Ovary (tissue), 9 donors: ENCODE measurements around the gene HMBS. TPM values are rescaled to one million over a fixed set of nuclear protein-coding genes. Genes with fewer than 3 reads are reported as not detected.
A peak's percentile ranks its signal among the peaks of the same experiment; 100 is the strongest.

Source experiments
- DNase-seq, 5 donors: peaks; one replicate each; pipeline ENCODE4 v3.0.0-alpha.2; 2019 to 2020
- H3K27ac ChIP-seq, 2 donors: fragments of 200-600 bp; one replicate each; pipeline versions ENCODE4 v1.5.1 to v1.8.0; 2019 to 2022
- H3K27me3 ChIP-seq: fragments of 200-600 bp; one replicate; pipeline ENCODE4 v1.8.0; 2022
- H3K36me3 ChIP-seq: fragments of 200-600 bp; sonication (generic); one replicate; pipeline ENCODE4 v1.5.1; 2019
- H3K4me1 ChIP-seq: one replicate; pipeline ENCODE4 v1.8.1; 2013; ENCODE audit warnings: mild to moderate bottlenecking, moderate library complexity; ENCODE audit not compliant: insufficient read depth
- H3K4me3 ChIP-seq: fragments of 200-600 bp; sonication (generic); one replicate; pipeline ENCODE4 v1.5.1; 2017
- H3K9me3 ChIP-seq, 2 donors: fragments of 200-600 bp in 1 of 2; sonication (generic) in 1 of 2; one replicate each; pipeline versions ENCODE4 v1.5.1 to v1.8.1; 2013 to 2019; ENCODE audit warnings: mild to moderate bottlenecking in 1 of 2, moderate library complexity in 1 of 2
- CTCF ChIP-seq, 3 donors: fragments of 450-650 bp in 2 of 3; fragments of 200-600 bp in 1 of 3; IDR thresholded peaks; one replicate each; pipeline versions ENCODE4 v1.5.1 to v1.8.0; 2016 to 2022; ENCODE audit warnings: antibody characterized with exemption in 3 of 3, mild to moderate bottlenecking in 1 of 3
- EP300 ChIP-seq: sonication (generic); formaldehyde crosslinking; IDR thresholded peaks from one replicate; pipeline ENCODE4 v1.6.1; 2017; ENCODE audit warnings: antibody characterized with exemption
- POLR2A ChIP-seq: fragments of 450-650 bp; IDR thresholded peaks from one replicate; pipeline ENCODE4 v1.6.1; 2017; ENCODE audit warnings: antibody characterized with exemption, mild to moderate bottlenecking, moderate library complexity
- WGBS, 3 donors: extraction: QIAGEN DNeasy Blood & Tissue Kit in 1 of 3; methylation state at CpG; one replicate each; pipeline versions ENCODE4 v1.1.5 to v1.1.7; 2013 to 2017; 5-methylcytosine and 5-hydroxymethylcytosine counted together
- intact Hi-C, 4 donors: fragments of 100-400 bp; cut with DNase I; formaldehyde crosslinking; loops; one replicate each; pipeline versions ENCODE4 v1.11.0 to v1.15.1; 2022 to 2023
- polyA plus RNA-seq, 2 donors: library from polyadenylated mRNA; stranded (reverse); fragments of 200-250 nt in 1 of 2; fragments of 350-450 nt in 1 of 2; fragmentation: Illumina TruSeq in 1 of 2; extraction: RNeasy Lipid Tissue Mini Kit (QIAGEN cat#74804) in 1 of 2; gene quantifications; one replicate each; pipeline ENCODE4 v1.2.3, GENCODE V29; 2013 to 2014
- total RNA-seq, 7 donors: library from RNA; depleted of rRNA in 2 of 7; stranded (reverse); fragments of >200 nt in 2 of 7; fragmentation: NEBNext Ultra II Directional in 3 of 7; extraction: Animal tissue kit (Norgen Biotek cat#: 25700) in 3 of 7; gene quantifications; one replicate each; pipeline versions ENCODE4 v1.1.0 to v1.2.4, GENCODE V29; 2016 to 2023
- donor health status: DM: no; HTN: no; CAD: no; lungs with moderate emphysema.
- donor health status: DM: no; HTN: no; CAD: no.
- donor health status: Bipolar disorder and iron deficiency.
- donor health status: DM: yes; HTN: yes; CAD: no.
- donor health status: DM: no; HTN: no; CAD: no.
- donor health status: DM: yes; HTN: yes; CAD: no.

HMBS gene
- total and polyA plus RNA-seq, 9 donors, result 1.1 to 19.4 (median 7.6) TPM

GRCh38 chr11:119062779-119063178, 21.9 kb upstream of the HMBS start:
- Histone ChIP-seq H3K27ac (no peak overlapping the region), H3K4me1 (no peaks in the 10 kb centered on the region), H3K36me3 (no peaks in the 10 kb centered on the region), H3K4me3 (no peak overlapping the region), H3K9me3 (no peaks in the 10 kb centered on the region), H3K27me3 (no peaks in the 10 kb centered on the region)
- 31 to 41% (median 40%) methylated on average over 5 of the region's 5 CpGs for WGBS, 3 donors
- TF ChIP-seq POLR2A, result no peak
- no peak for TF ChIP-seq CTCF (IDR thresholded peaks at IDR 0.05)
- TF ChIP-seq EP300, result no peak
- intact Hi-C loops, result no loop called here
- DNase-seq, result peak in 4 of 5 donors; percentile 57 to 72 (median 60)

GRCh38 chr11:119065369-119065768, 19.3 kb upstream of the HMBS start:
- no peaks in the 10 kb centered on the region for H3K9me3 ChIP-seq
- no peaks in the 10 kb centered on the region for H3K4me1 ChIP-seq
- DNase-seq, result no peak
- H3K27me3 ChIP-seq, result no peaks in the 10 kb centered on the region
- intact Hi-C loops, result no loop called here
- no peaks in the 10 kb centered on the region for H3K36me3 ChIP-seq
- H3K27ac ChIP-seq, result no peak overlapping the region
- TF ChIP-seq EP300, result no peak
- no peak for TF ChIP-seq POLR2A
- no peak for TF ChIP-seq CTCF (IDR thresholded peaks at IDR 0.05)
- WGBS, 3 donors, result 72 to 74% (median 73%) methylated on average over 4 of the region's 4 CpGs
- no peak overlapping the region for H3K4me3 ChIP-seq

- WGBS, 3 donors, result 0% methylated on average over 44 to 49 of the region's 49 CpGs
- intact Hi-C loops, result no loop called here
Observed at GRCh38 chr11:119067371-119068222, 17.1 kb upstream of the HMBS start, which contains the start of gene VPS11. Gene VPS11, plus strand, starts transcription at chr11:119067818. Its CDS starts 6 bp downstream, at chr11:119067824.

GRCh38 chr11:119077839-119078238, 6.8 kb upstream of the HMBS start:
- H3K36me3 ChIP-seq, result no peaks in the 10 kb centered on the region
- intact Hi-C loops, result no loop called here
- WGBS, 3 donors, result 90 to 97% (median 93%) methylated on average over 11 of the region's 11 CpGs
- H3K9me3 ChIP-seq, result no peaks in the 10 kb centered on the region
- no peaks in the 10 kb centered on the region for H3K27me3 ChIP-seq
- no peak for TF ChIP-seq EP300
- TF ChIP-seq POLR2A, result no peak
- no peak for DNase-seq
- H3K4me1 ChIP-seq, result no peaks in the 10 kb centered on the region
- H3K4me3 ChIP-seq, result no peak overlapping the region
- no peak overlapping the region for H3K27ac ChIP-seq

More at GRCh38 chr11:119067371-119068222, 17.1 kb upstream of the HMBS start, which contains the start of gene VPS11:
- peak within 1 kb of the TSS; percentile 84 for H3K4me3 ChIP-seq
- H3K27me3 ChIP-seq, result no peaks in the 10 kb centered on the region
- H3K9me3 ChIP-seq, result no peaks in the 10 kb centered on the region
- TF ChIP-seq POLR2A (peak; percentile 57), EP300 (peak; percentile 55), CTCF (IDR thresholded peaks at IDR 0.05) (no peak)
- DNase-seq, result peak; percentile 95 to 98 (median 97)
- no peaks in the 10 kb centered on the region for H3K4me1 ChIP-seq
- no peaks in the 10 kb centered on the region for H3K36me3 ChIP-seq
- peak within 1 kb of the TSS; percentile 66 to 78 for H3K27ac ChIP-seq
